Lower lobe of right lung (tissue), 2 donors: Measurements from ENCODE around the gene MAMDC2. TPM values are rescaled to one million over a fixed set of nuclear protein-coding genes. Genes with fewer than 3 reads are reported as not detected.

Source experiments
- ATAC-seq, 2 donors: fragments of 200-7000 bp; cut with Tn5 transposase; one replicate each; pipeline ENCODE4 v1.9.1; 2020 to 2022; ENCODE audit warnings: mild to moderate bottlenecking in 2 of 2, moderate library complexity in 2 of 2
- DNase-seq: peaks from one replicate; pipeline ENCODE4 v3.0.0-alpha.2; 2020
- H3K27ac ChIP-seq: fragments of 200-600 bp; one replicate; pipeline ENCODE4 v1.8.0; 2022
- H3K27me3 ChIP-seq: fragments of 200-600 bp; one replicate; pipeline ENCODE4 v1.8.0; 2022; ENCODE audit warnings: low read depth
- H3K36me3 ChIP-seq: fragments of 200-600 bp; one replicate; pipeline ENCODE4 v1.8.0; 2022; ENCODE audit warnings: mild to moderate bottlenecking
- H3K4me1 ChIP-seq: fragments of 200-600 bp; one replicate; pipeline ENCODE4 v1.8.0; 2022
- H3K4me3 ChIP-seq: fragments of 200-600 bp; one replicate; pipeline ENCODE4 v1.8.0; 2022; ENCODE audit warnings: mild to moderate bottlenecking
- H3K9me3 ChIP-seq: fragments of 200-600 bp; one replicate; pipeline ENCODE4 v1.8.0; 2022
- CTCF ChIP-seq: fragments of 200-600 bp; IDR thresholded peaks from one replicate; pipeline ENCODE4 v1.8.0; 2022; ENCODE audit warnings: antibody characterized with exemption, mild to moderate bottlenecking
- intact Hi-C: fragments of 100-400 bp; cut with DNase I; formaldehyde crosslinking; loops from one replicate; pipeline ENCODE4 v1.11.0; 2022
- total RNA-seq: library from RNA; stranded (reverse); fragmentation: NEBNext Ultra II Directional; extraction: Animal tissue kit (Norgen Biotek cat#: 25700); gene quantifications from one replicate; pipeline ENCODE4 v1.2.1, GENCODE V29; 2021
- donor health status: DM: no; HTN: yes; CAD: no; lungs with severe emphysema.

Gene MAMDC2
- total RNA-seq, 1 donor from 2014 or later: 35.1 TPM

DNA sequence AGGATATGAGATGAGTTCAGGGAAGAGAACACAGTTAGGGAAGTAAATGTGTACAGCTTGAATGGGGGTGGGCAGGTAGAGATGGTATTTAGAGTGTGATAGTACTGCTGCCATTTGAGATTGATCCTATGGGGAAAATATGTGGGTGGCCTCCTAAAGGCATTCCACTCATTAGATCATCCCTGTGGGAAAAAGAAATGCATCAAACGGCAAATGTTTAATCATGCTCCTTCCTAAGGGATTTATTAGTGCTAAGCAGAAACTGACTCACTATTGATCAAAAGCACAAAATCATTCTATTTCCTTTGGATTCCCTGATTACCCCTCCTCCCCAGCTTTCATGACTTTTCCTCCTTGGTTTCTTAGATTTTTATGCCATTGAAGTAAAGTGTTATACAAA lies 178.7 kb downstream of the MAMDC2 start:
- H3K27me3 ChIP-seq: no peaks in the 10 kb centered on the region
- H3K9me3 ChIP-seq: no peaks in the 10 kb centered on the region
- intact Hi-C loops: no loop called here
- no peaks in the 10 kb centered on the region for H3K4me1 ChIP-seq
- no peak for DNase-seq
- no peaks in the 10 kb centered on the region for H3K36me3 ChIP-seq
- TF ChIP-seq CTCF: no peak
- no peak overlapping the region for H3K27ac ChIP-seq
- no peak for ATAC-seq
- H3K4me3 ChIP-seq: no peak overlapping the region

DNA sequence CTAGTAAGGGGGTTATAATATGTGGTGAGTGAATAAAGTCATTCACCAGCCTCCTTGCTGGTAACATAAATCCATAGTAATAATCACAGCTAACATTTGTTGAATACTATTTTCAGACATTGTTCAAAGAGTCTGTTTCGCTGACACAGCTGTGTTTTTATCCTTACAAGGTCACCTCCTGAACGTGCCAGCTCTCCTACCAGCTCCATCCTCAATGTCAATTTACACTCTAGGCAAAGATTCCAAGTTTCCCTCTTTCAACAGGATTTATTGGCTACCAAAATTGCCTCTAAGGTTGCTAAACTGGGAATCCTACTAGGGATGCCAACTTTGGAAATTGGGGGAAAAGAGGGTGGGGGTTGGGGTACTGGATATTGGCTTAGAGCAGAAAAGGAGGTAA lies 184.5 kb downstream of the MAMDC2 start:
- no peak overlapping the region for H3K4me3 ChIP-seq
- H3K27ac ChIP-seq: no peak overlapping the region
- intact Hi-C loops: no loop called here
- ATAC-seq: no peak
- DNase-seq: no peak
- no peaks in the 10 kb centered on the region for H3K36me3 ChIP-seq
- H3K9me3 ChIP-seq: no peaks in the 10 kb centered on the region
- no peak for TF ChIP-seq CTCF
- no peaks in the 10 kb centered on the region for H3K27me3 ChIP-seq
- peaks cover 5% of the 10 kb centered on the region for H3K4me1 ChIP-seq

GRCh38 chr9:70228611-70229010 lies 185.0 kb downstream of the MAMDC2 start:
- no peak overlapping the region for H3K4me3 ChIP-seq
- no peak for TF ChIP-seq CTCF
- H3K9me3 ChIP-seq: no peaks in the 10 kb centered on the region
- intact Hi-C loops: no loop called here
- H3K36me3 ChIP-seq: no peaks in the 10 kb centered on the region
- H3K27ac ChIP-seq: no peak overlapping the region
- no peak for DNase-seq
- H3K4me1 ChIP-seq: peaks cover 5% of the 10 kb centered on the region
- no peak for ATAC-seq
- H3K27me3 ChIP-seq: no peaks in the 10 kb centered on the region

DNA sequence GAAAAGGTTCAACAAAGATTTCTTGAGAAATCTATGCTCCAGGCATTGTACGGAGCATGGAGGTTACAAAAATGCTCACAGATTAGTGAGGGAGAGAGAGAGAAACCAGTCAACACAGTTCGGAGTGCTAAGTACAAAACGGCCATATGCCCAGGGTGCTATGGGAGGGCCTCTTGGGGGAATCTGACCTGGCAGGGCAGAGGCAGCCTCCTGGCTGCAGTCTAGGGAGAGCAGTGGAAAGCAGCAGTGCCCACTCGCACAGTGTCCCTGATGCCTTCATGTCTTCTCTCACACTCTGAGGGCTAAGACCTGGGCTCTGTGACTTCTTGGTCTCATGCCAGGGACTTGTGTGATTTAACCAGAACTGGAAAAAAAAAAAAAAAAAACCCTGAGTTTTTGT lies 185.4 kb downstream of the MAMDC2 start:
- peak in 1 of 2 donors; percentile 11 for ATAC-seq
- no peak for DNase-seq
- H3K27ac ChIP-seq: no peak overlapping the region

DNA sequence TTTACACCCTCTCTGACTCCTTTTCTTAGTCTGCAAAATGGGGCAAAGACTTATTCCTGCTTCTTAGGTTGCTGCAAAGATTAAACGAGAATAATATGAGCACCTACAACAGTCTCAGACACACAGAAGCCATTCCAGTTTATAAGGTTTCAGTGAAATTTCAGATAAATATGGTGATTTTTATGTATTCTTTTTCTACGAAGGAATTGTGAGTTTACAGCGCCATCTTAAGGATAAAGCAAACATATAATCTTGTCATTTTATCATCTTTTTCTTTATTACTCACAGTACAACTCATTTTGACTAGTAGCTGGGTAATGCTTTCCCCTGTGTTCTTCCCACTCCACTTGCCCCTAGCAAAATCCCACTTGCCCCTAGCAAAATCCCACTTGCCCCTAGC lies 185.9 kb downstream of the MAMDC2 start:
- no peak for DNase-seq
- no peak overlapping the region for H3K27ac ChIP-seq
- ATAC-seq: no peak

More for the DNA sequence above, 185.4 kb downstream of the MAMDC2 start:
- Histone ChIP-seq H3K4me1 (peaks cover 5% of the 10 kb centered on the region), H3K27me3 (no peaks in the 10 kb centered on the region), H3K9me3 (no peaks in the 10 kb centered on the region), H3K36me3 (no peaks in the 10 kb centered on the region), H3K4me3 (no peak overlapping the region)
- intact Hi-C loops: no loop called here
- TF ChIP-seq CTCF: no peak

More for the DNA sequence above, 185.9 kb downstream of the MAMDC2 start:
- no peaks in the 10 kb centered on the region for H3K36me3 ChIP-seq
- intact Hi-C loops: no loop called here
- TF ChIP-seq CTCF: no peak
- peaks cover 5% of the 10 kb centered on the region for H3K4me1 ChIP-seq
- H3K27me3 ChIP-seq: no peaks in the 10 kb centered on the region
- H3K9me3 ChIP-seq: no peaks in the 10 kb centered on the region
- H3K4me3 ChIP-seq: no peak overlapping the region
